ENCODE results near the gene TMEM151A.

Gene TMEM151A

DNA sequence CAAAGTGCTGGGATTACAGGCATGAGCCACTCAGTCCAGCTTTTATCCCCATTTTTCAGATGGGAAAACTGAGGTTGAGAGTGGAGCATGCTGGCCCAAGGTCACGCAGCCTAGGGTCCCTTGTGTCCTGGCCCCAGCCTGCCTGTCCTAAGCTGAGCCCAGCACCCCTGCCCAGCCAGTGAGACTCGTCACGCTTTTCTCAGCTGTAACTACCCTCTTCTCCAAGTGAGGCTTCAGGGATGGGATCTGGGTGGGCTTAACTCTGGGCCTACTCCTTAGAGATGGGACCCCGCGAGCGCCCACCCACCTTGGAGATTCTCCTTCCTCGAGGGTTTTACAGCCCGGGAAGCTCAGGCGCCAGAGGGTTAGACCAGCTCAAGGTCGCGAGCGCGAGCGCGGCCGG, 390 bp upstream of the TMEM151A start:
- Histone ChIP-seq H3K4me2 (ENCODE audit: low read length) (peak overlapping the region; percentile 53), H3K23ac (ENCODE audit: low read length) (no peak overlapping the region), H3K4me1 (ENCODE audit: control insufficient read depth in 1 of 2, insufficient read depth in 2 of 2, low read length in 2 of 2) (peaks cover 12 to 15% of the 10 kb centered on the region in 2 experiments), H2AFZ (ENCODE audit: insufficient read depth, low read length, poor library complexity) (no peak overlapping the region), H3K9me3 (ENCODE audit: insufficient read depth, low read depth, low read length) (peaks cover 6% of the 10 kb centered on the region), H3K79me2 (ENCODE audit: control insufficient read depth, insufficient read depth, low read length, poor library complexity) (peaks cover 10% of the 10 kb centered on the region), H2BK120ac (ENCODE audit: insufficient read depth, low read length, poor library complexity) (no peak overlapping the region), H2AK5ac (ENCODE audit: low read length) (no peak overlapping the region), H3K27me3 (ENCODE audit: insufficient read depth, low read length) (peaks cover 20% of the 10 kb centered on the region), H3K9ac (ENCODE audit: low read length) (no peak overlapping the region), H3K36me3 (ENCODE audit: control insufficient read depth in 1 of 2, insufficient read depth in 2 of 2, low read length in 2 of 2) (peaks cover 6 to 12% of the 10 kb centered on the region in 2 experiments), H3K4me3 (ENCODE audit: low read depth, low read length) (no peak overlapping the region), H2BK12ac (ENCODE audit: low read length) (no peak overlapping the region), H3K14ac (ENCODE audit: low read length) (no peak overlapping the region), H2BK5ac (ENCODE audit: low read depth, low read length, poor library complexity) (no peak overlapping the region), H3K4ac (ENCODE audit: low read depth, low read length) (no peak overlapping the region), H3K18ac (ENCODE audit: low read length) (no peak overlapping the region), H4K91ac (ENCODE audit: low read depth, low read length) (no peak overlapping the region), H3K79me1 (ENCODE audit: low read length) (peaks cover 8% of the 10 kb centered on the region), H3K27ac (ENCODE audit: low read depth, low read length) (no peak overlapping the region), H4K8ac (ENCODE audit: low read depth, low read length) (no peak overlapping the region), H4K12ac (ENCODE audit: low read depth, low read length) (no peak overlapping the region)
- DNase-seq, result no peak
- WGBS (ENCODE audit: extremely low coverage, insufficient coverage, insufficient read length), result no CpG with 5 or more reads among the region's 16 CpGs

DNA sequence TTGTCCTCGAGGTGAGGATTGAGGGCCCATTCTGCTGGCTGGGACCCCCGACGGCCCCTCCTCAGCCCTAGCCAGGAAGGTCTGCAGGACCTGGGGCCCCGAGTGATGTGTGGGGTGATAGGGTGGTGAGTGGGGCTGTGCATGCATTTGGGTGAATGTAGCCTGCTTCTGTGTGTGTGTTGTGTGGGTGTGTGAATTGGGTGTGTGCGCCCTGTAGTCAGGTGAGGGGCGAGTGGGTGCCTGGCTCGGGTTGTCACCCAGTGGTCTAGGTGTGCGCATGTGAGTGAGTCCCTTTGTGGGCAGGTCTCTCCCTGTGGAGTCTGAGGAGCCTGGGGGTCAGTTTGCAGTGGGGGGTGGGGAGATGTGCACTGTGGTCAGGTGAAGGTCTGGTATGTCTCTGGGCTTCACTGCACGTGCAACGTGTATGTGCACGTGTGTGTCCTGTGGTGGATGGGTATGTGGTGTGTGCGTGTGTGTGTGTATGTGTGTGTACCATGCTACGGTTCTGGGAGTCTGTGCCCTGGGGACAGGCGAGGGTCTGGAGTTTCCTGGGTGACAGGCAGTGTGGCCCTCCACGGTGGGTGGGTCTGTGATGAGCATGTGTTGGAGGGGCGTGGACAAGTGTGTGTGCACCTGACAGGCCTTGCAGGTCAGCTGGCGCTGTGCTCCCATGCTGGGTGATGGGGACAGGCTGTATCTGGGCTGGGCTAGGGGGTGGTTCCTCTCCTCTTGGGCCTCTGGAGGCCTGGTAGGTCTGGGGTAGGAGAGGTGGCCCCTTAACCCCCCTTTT, 1.0 kb downstream of the TMEM151A start:
- no peak overlapping the region for H3K27ac ChIP-seq (ENCODE audit: low read depth, low read length)
- H2BK5ac ChIP-seq (ENCODE audit: low read depth, low read length, poor library complexity), result no peak overlapping the region
- peaks cover 6% of the 10 kb centered on the region for H3K9me3 ChIP-seq (ENCODE audit: insufficient read depth, low read depth, low read length)
- DNase-seq, result no peak
- H3K36me3 ChIP-seq (ENCODE audit: control insufficient read depth in 1 of 2, insufficient read depth in 2 of 2, low read length in 2 of 2), result peaks cover 0 to 3% of the 10 kb centered on the region in 2 experiments
- no peak overlapping the region for H3K4ac ChIP-seq (ENCODE audit: low read depth, low read length)
- H3K79me1 ChIP-seq (ENCODE audit: low read length), result peaks cover 8% of the 10 kb centered on the region
- peaks cover 20% of the 10 kb centered on the region for H3K27me3 ChIP-seq (ENCODE audit: insufficient read depth, low read length)
- no peak overlapping the region for H4K8ac ChIP-seq (ENCODE audit: low read depth, low read length)
- no peak overlapping the region for H3K9ac ChIP-seq (ENCODE audit: low read length)
- H3K4me2 ChIP-seq (ENCODE audit: low read length), result no peak overlapping the region
- H4K12ac ChIP-seq (ENCODE audit: low read depth, low read length), result no peak overlapping the region
- no peak overlapping the region for H2BK120ac ChIP-seq (ENCODE audit: insufficient read depth, low read length, poor library complexity)
- peaks cover 10% of the 10 kb centered on the region for H3K79me2 ChIP-seq (ENCODE audit: control insufficient read depth, insufficient read depth, low read length, poor library complexity)
- H2AK5ac ChIP-seq (ENCODE audit: low read length), result no peak overlapping the region
- H4K91ac ChIP-seq (ENCODE audit: low read depth, low read length), result no peak overlapping the region
- no peak overlapping the region for H2BK12ac ChIP-seq (ENCODE audit: low read length)
- no peak overlapping the region for H3K18ac ChIP-seq (ENCODE audit: low read length)
- H3K14ac ChIP-seq (ENCODE audit: low read length), result no peak overlapping the region
- no peak overlapping the region for H3K4me3 ChIP-seq (ENCODE audit: low read depth, low read length)
- H2AFZ ChIP-seq (ENCODE audit: insufficient read depth, low read length, poor library complexity), result no peak overlapping the region
- H3K4me1 ChIP-seq (ENCODE audit: control insufficient read depth in 1 of 2, insufficient read depth in 2 of 2, low read length in 2 of 2), result peaks cover 10 to 13% of the 10 kb centered on the region in 2 experiments
- no peak overlapping the region for H3K23ac ChIP-seq (ENCODE audit: low read length)
- WGBS (ENCODE audit: extremely low coverage, insufficient coverage, insufficient read length), result no CpG with 5 or more reads among the region's 17 CpGs

DNA sequence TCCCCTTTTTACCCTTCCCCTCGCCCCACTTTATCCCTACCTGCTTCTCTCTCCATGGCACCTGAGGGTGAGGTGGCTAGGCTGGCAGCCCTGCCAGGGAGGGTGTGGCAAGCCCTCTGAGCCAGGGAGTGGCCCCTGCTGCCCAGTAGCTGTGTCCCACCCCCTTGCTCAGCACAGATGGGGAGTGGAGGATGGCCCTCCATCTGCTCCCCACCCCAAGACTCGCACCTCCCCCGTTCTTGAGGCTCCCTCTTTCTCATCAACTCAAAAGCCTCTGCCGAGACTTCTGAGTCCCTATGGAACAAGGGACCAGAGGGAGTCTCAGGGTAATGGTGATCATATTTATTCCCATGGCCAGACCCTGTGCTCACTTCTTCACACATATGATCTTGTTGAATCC, 1.7 kb downstream of the TMEM151A start:
- no peak overlapping the region for H3K14ac ChIP-seq (ENCODE audit: low read length)
- no peak overlapping the region for H3K23ac ChIP-seq (ENCODE audit: low read length)
- peaks cover 6% of the 10 kb centered on the region for H3K9me3 ChIP-seq (ENCODE audit: insufficient read depth, low read depth, low read length)
- no peak overlapping the region for H2BK5ac ChIP-seq (ENCODE audit: low read depth, low read length, poor library complexity)
- H3K9ac ChIP-seq (ENCODE audit: low read length), result no peak overlapping the region
- H3K79me2 ChIP-seq (ENCODE audit: control insufficient read depth, insufficient read depth, low read length, poor library complexity), result peaks cover 6% of the 10 kb centered on the region
- peaks cover 20% of the 10 kb centered on the region for H3K27me3 ChIP-seq (ENCODE audit: insufficient read depth, low read length)
- H4K91ac ChIP-seq (ENCODE audit: low read depth, low read length), result no peak overlapping the region
- DNase-seq, result no peak
- no peak overlapping the region for H2BK120ac ChIP-seq (ENCODE audit: insufficient read depth, low read length, poor library complexity)
- no peak overlapping the region for H2AFZ ChIP-seq (ENCODE audit: insufficient read depth, low read length, poor library complexity)
- no peak overlapping the region for H3K18ac ChIP-seq (ENCODE audit: low read length)
- no peak overlapping the region for H2AK5ac ChIP-seq (ENCODE audit: low read length)
- peaks cover 8% of the 10 kb centered on the region for H3K79me1 ChIP-seq (ENCODE audit: low read length)
- no peak overlapping the region for H3K27ac ChIP-seq (ENCODE audit: low read depth, low read length)
- WGBS (ENCODE audit: extremely low coverage, insufficient coverage, insufficient read length), result no CpG with 5 or more reads among the region's 4 CpGs
- H3K4ac ChIP-seq (ENCODE audit: low read depth, low read length), result no peak overlapping the region
- H3K4me1 ChIP-seq (ENCODE audit: control insufficient read depth in 1 of 2, insufficient read depth in 2 of 2, low read length in 2 of 2), result peaks cover 5 to 8% of the 10 kb centered on the region in 2 experiments
- H3K4me2 ChIP-seq (ENCODE audit: low read length), result no peak overlapping the region
- H3K4me3 ChIP-seq (ENCODE audit: low read depth, low read length), result no peak overlapping the region
- no peaks in the 10 kb centered on the region for H3K36me3 ChIP-seq (ENCODE audit: control insufficient read depth in 1 of 2, insufficient read depth in 2 of 2, low read length in 2 of 2)
- no peak overlapping the region for H4K8ac ChIP-seq (ENCODE audit: low read depth, low read length)
- H2BK12ac ChIP-seq (ENCODE audit: low read length), result no peak overlapping the region
- no peak overlapping the region for H4K12ac ChIP-seq (ENCODE audit: low read depth, low read length)

DNA sequence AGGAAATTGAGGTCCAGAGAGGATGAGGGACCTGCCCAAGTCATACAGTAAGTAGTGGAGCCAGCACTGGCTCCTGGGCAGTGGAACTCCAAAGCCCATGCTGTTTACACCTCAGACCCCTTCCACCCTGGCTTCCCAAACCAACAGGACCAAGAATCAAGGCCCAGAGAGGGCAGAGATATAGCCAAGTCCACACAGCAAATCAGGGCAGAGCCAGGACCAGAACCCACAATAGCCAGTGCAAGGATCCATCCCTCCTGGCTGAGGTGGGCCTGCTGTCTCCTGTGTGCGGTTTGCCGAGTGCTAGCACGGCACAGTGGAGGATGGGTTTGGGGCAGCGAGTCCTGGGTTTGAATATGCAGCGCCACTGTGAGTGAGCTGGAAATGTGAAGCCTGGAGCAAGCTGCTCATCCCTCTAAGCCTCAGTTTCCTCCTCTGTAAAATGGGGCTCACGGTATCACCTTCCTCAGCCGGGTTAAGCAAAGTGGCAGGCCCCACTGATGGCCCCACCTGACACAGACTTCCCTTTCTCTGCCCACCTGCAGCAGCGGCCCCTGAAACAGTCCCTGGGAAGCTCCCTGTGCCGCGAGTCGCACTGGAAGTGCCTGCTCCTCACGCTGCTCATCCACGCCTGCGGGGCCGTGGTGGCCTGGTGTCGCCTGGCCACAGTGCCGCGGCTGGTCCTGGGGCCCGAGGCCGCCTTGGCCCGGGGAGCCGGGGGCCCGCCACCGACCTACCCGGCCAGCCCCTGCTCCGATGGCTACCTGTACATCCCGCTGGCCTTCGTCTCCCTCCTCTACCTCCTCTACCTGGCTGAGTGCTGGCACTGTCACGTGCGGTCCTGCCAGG, 2.3 kb downstream of the TMEM151A start:
- no peak for DNase-seq
- H3K36me3 ChIP-seq (ENCODE audit: control insufficient read depth in 1 of 2, insufficient read depth in 2 of 2, low read length in 2 of 2), result no peaks in the 10 kb centered on the region
- H3K27me3 ChIP-seq (ENCODE audit: insufficient read depth, low read length), result peaks cover 20% of the 10 kb centered on the region
- no peak overlapping the region for H2AFZ ChIP-seq (ENCODE audit: insufficient read depth, low read length, poor library complexity)
- H3K9me3 ChIP-seq (ENCODE audit: insufficient read depth, low read depth, low read length), result peaks cover 6% of the 10 kb centered on the region
- H2BK12ac ChIP-seq (ENCODE audit: low read length), result no peak overlapping the region
- H3K79me2 ChIP-seq (ENCODE audit: control insufficient read depth, insufficient read depth, low read length, poor library complexity), result no peaks in the 10 kb centered on the region
- H2BK5ac ChIP-seq (ENCODE audit: low read depth, low read length, poor library complexity), result no peak overlapping the region
- H4K91ac ChIP-seq (ENCODE audit: low read depth, low read length), result no peak overlapping the region
- no peak overlapping the region for H3K14ac ChIP-seq (ENCODE audit: low read length)
- H3K27ac ChIP-seq (ENCODE audit: low read depth, low read length), result no peak overlapping the region
- no peak overlapping the region for H3K4me2 ChIP-seq (ENCODE audit: low read length)
- H4K12ac ChIP-seq (ENCODE audit: low read depth, low read length), result no peak overlapping the region
- H4K8ac ChIP-seq (ENCODE audit: low read depth, low read length), result no peak overlapping the region
- H3K9ac ChIP-seq (ENCODE audit: low read length), result no peak overlapping the region
- peaks cover 2% of the 10 kb centered on the region for H3K79me1 ChIP-seq (ENCODE audit: low read length)
- no peak overlapping the region for H3K18ac ChIP-seq (ENCODE audit: low read length)
- H3K4me1 ChIP-seq (ENCODE audit: control insufficient read depth in 1 of 2, insufficient read depth in 2 of 2, low read length in 2 of 2), result peaks cover 5 to 8% of the 10 kb centered on the region in 2 experiments
- H3K4me3 ChIP-seq (ENCODE audit: low read depth, low read length), result no peak overlapping the region
- WGBS (ENCODE audit: extremely low coverage, insufficient coverage, insufficient read length), result no CpG with 5 or more reads among the region's 30 CpGs
- H2AK5ac ChIP-seq (ENCODE audit: low read length), result no peak overlapping the region
- no peak overlapping the region for H3K23ac ChIP-seq (ENCODE audit: low read length)
- no peak overlapping the region for H2BK120ac ChIP-seq (ENCODE audit: insufficient read depth, low read length, poor library complexity)
- no peak overlapping the region for H3K4ac ChIP-seq (ENCODE audit: low read depth, low read length)

Measured in trophoblast cell (in vitro differentiated cells and primary cell).